A172 (cell line): ENCODE results near the gene NOL9. TPM values are rescaled to one million over a fixed set of nuclear protein-coding genes. Genes with fewer than 3 reads are reported as not detected.

Experiments used
- DNase-seq: peaks from one replicate; pipeline ENCODE4 v3.0.0-alpha.2; 2015; ENCODE audit warnings: low spot score
- total RNA-seq: library from RNA; depleted of rRNA; stranded (reverse); fragments of >200 nt; shearing (Covaris generic); gene quantifications from 2 replicates; pipeline ENCODE4 v1.2.3, GENCODE V29; 2014

Gene NOL9
- total RNA-seq, 1 experiment from 2014 or later: 17.4 TPM

DNA sequence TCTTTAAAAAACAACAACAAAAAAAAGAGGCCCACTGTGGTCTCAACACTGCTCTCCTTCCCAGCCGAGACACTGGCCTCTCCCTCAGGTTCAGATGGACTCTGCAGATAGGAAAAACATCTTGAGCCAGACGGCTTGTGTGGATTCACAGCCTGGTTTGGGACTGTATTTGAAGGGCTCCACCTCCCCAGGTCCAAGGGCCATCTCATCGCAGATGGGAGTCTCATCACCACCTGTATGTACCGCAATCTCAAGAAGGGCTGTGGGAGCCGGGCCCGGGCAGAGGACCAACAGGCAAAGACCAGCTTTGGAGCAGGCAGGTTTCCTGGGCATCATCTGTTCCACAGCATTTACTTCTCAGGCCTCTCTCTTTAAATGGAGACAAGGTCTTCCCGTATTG is 35.7 kb upstream of the NOL9 start:
- no peak for DNase-seq

DNA sequence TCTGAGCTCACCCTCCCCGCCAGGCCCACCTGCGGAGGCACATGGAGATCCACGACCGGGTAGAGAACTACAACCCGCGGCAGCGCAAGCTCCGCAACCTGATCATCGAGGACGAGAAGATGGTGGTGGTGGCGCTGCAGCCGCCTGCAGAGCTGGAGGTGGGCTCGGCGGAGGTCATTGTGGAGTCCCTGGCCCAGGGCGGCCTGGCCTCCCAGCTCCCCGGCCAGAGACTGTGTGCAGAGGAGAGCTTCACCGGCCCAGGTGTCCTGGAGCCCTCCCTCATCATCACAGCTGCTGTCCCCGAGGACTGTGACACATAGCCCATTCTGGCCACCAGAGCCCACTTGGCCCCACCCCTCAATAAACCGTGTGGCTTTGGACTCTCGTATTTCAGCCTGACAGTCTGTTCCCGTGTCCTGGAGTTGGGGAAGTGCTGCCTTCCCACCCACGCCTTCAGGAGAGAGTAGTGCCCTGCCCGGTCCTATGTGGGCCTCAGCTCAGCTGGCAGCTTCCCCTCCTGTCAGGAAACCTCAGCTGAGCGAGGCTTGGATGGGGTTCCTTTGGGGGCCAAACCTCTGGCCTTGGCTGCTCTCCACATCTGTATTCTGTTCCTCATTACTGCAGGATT is 34.7 kb upstream of the NOL9 start:
- no peak for DNase-seq

DNA sequence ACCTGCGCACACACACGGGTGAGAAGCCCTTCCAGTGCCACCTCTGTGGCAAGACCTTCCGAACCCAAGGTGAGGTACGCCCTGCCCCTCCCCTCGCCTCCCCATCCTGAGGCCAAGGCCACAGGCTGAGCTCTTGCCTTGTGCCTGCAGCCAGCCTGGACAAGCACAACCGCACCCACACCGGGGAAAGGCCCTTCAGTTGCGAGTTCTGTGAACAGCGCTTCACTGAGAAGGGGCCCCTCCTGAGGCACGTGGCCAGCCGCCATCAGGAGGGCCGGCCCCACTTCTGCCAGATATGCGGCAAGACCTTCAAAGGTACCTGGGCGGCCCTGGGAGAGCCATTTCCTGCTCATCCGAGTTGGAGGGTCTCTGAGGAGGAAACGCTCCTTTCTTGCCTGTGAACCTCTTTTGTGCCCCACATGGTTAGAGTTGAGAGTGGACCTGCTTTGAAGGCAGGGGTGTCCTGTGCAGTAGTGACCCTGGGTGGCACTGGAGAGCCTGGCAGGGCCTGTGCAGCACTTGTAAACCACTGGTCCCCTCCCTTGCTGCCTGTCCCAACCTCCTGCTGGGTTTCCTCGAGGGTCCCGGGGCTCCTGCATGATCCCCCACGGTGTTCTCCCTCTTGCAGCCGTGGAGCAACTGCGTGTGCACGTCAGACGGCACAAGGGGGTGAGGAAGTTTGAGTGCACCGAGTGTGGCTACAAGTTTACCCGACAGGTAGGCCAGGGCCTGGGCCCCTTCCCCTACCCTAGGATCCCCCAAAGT is 34.0 kb upstream of the NOL9 start:
- DNase-seq: no peak

DNA sequence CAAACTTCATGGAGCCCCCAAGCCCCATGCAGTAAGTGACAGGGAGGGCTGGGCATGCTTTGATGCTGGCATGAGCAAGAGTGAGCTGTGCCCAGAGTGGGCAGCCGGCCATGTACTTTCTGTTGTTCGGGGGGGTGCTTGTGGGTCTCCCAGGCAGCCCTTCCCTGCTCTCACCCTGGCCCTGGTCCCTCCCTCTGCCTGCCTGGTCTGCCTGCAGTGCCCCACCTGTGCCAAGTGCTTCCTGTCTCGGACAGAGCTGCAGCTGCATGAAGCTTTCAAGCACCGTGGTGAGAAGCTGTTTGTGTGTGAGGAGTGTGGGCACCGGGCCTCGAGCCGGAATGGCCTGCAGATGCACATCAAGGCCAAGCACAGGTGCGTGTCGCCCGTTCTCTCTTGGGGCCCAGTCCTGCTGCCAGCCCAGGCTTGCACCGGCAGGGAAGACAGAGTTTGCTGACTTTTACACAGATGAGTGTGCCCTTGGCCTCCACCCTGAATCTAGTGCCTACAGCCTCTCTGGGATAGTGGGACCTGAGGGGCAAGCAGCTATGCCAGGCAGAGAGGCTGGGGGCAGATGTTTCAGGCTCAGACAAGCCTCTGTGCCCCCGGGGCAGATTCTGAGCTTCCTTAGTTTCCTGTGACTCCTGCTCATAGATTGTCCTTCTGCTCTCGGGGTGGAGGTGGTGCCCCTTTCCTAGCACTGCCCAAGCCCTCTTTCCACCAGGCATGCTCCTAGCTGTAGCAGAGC is 33.1 kb upstream of the NOL9 start:
- no peak for DNase-seq

DNA sequence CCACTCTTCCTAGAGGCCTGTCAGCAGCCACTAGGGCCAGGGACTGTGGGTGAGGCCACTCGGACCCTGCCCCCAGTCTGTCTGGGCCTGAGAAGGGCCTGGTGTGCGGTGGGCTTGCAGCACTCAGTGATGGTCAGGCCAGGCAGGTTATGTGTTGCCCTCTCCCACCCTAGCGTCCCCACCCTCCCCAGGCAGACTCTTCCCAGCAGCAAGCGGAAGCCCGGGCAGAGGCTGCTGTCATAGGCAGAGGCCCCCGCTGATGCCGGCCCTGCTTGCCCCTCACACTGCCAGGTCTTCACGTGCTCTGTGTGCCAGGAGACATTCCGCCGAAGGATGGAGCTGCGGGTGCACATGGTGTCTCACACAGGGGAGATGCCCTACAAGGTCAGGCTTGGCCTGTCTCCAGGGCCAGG is 32.1 kb upstream of the NOL9 start:
- DNase-seq: no peak

DNA sequence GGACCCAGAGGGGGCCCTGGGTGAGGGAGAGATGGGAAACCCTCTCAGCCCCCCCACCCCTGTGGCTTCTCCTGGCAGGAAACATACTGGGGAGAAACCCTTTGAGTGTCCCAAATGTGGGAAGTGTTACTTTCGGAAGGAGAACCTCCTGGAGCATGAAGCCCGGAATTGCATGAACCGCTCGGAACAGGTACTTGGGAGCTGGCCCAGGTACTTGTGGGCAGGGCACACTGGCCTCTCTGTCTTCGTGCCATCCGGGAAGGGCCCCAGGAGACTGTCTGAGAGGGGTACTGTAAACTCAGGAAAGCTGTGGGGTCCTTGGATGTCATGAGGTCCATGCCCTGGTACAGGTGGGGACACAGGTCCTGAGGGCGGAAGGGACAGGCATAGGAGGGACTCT is 31.5 kb upstream of the NOL9 start:
- DNase-seq: no peak

DNA sequence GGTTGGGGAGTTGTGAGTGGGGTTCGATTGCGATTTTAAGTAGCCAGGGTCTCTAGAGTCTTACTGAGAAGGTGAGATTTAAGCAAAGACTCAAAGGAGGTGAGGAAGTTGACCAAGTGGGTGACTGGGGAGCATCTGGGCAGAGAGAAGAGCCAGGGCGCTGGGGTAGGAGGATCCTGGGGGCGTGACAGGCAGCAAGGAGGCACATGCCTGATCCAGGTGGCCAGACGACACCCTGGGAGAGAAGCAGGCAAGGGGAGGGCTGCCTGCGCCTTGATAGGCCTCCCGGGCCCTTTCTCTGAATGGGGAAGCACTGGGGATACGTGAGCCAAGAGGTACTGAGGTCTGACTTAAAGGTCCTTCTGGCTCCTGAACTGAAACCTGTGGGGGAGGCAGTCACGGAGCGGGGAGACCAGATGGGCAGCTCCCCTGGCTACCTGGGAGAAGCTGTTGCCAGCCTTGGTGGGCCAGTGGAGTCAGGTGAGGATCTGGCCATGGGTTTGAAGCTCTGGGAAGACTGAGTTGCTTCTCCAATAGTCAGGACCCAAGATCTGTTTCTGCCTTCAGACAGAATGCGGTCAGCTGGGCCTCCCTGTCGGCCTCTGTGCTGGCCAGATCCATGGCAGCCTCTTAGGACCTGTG is 30.9 kb upstream of the NOL9 start:
- no peak for DNase-seq

DNA sequence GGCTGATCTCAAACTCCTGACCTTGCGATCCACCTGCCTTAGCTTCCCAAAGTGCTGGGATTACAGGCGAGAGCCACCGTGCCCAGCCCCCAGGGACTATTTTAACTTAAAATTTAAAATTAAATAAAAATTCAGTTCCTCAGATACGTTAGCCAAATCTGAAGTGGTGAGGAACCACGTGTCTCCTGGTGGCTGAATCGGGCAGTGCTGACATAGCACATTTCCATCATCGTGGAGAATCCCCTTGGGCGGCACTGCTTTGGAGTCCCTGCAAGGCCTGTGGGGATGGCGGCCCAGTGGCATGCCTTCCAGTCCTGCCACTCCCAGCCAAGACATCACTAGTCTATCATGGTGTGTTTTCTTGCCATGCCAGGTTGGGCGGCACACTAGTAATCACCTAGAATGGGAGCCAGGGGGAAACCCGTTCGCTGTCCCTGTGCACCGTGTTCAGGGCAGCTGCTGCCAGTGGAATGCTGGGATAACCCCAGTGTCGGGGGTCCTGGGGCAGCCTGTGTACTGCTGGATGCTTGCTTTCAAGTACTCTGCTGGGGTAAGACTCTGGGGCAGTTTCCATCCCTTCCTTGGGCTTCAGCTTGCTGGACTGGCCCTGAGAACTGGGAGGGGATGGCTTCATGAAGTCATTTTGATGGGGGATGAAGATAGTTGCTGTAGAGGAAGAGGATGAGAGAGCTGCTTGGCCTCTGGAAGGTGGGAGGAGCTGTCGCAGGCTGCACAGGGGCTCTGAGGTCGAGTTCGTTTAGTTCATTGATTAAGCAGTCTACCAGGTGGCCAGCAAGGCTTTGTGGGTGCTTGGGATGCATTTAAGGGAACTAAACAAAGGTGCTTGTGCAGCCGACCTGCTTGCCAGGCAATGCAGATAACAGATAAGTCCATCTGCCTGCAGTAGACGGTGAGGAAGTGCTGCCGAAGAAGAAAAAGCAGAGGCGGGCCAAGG is 30.1 kb upstream of the NOL9 start:
- no peak for DNase-seq

DNA sequence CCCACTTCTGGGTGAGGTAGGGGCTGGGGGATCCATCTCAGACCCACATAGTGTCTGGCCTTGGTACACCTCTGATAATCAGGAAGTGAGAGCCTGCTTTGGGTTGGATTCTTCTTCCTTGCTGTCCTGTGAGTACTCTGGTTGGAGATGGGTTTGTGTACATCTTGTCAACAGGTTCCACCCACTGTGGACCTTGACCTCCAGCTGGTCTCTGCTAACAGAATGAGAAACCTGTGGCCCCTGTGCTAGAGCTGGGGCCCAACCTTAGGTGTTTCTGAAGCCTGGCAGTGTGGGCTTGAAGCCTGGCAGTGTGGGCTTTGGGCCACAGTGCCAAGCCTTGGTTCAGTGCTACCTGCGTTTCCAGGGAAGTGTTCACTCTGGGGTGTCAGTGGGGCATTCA is 28.1 kb upstream of the NOL9 start:
- no peak for DNase-seq

DNA sequence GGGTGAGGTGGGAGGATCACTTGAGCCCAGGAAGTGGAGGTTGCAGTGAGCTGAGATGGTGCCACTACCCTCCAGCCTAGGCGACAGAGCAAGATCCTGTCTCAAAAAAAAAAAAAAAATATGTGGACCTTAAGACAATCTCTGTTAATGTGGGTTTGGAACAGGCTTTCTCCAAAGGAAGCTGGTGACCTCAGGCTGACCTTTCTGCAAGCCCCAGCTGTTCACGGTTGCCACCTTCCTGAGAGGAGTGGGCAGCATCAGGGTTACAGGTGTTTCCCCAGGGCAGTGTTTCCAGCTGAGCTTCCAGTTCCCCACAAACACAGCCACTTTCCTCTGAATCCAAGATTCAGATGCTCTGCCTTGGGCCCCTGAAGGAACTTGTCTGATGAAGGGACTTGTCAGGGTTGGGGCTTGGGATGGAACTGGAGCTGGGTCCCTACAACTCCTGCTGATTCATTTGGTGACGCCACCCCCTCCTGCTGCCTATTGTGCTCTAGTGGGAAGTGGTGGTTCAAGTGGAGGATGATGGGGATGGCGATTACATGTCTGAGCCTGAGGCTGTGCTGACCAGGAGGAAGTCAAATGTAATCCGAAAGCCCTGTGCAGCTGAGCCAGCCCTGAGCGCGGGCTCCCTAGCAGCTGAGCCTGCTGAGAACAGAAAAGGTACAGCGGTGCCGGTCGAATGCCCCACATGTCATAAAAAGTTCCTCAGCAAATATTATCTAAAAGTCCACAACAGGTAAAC is 27.4 kb upstream of the NOL9 start:
- no peak for DNase-seq

DNA sequence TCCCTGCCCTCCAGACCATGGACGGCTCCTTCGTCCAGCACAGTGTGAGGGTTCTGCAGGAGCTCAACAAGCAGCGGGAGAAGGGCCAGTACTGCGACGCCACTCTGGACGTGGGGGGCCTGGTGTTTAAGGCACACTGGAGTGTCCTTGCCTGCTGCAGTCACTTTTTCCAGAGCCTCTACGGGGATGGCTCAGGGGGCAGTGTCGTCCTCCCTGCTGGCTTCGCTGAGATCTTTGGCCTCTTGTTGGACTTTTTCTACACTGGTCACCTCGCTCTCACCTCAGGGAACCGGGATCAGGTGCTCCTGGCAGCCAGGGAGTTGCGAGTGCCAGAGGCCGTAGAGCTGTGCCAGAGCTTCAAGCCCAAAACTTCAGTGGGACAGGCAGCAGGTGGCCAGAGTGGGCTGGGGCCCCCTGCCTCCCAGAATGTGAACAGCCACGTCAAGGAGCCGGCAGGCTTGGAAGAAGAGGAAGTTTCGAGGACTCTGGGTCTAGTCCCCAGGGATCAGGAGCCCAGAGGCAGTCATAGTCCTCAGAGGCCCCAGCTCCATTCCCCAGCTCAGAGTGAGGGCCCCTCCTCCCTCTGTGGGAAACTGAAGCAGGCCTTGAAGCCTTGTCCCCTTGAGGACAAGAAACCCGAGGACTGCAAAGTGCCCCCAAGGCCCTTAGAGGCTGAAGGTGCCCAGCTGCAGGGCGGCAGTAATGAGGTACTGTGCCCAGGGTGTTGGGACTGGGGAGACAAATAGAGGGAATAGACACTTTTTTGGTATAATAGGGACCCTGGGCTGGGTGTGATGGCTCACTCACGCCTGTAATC is 26.5 kb upstream of the NOL9 start:
- DNase-seq: no peak

DNA sequence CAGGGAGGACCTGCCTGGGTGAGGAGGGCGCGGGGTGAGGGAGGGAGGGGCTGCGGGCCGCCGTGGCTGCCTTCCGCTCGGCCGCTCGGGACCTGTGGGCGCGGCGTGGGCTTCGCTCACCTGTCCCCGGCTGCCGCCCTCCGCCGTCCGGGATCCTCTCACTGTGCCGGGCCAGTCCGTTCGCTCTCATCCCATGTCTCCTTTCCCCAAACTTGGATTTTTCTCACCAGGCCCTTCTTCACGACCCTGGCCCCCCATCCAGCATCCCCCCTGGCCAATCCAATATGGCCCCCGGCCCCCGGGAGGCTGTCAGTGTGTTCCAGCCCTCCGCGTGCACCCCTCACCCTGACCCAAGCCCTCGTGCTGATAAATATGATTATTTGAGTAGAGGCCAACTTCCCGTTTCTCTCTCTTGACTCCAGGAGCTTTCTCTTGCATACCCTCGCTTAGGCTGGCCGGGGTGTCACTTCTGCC is 25.8 kb upstream of the NOL9 start:
- DNase-seq: no peak

DNA sequence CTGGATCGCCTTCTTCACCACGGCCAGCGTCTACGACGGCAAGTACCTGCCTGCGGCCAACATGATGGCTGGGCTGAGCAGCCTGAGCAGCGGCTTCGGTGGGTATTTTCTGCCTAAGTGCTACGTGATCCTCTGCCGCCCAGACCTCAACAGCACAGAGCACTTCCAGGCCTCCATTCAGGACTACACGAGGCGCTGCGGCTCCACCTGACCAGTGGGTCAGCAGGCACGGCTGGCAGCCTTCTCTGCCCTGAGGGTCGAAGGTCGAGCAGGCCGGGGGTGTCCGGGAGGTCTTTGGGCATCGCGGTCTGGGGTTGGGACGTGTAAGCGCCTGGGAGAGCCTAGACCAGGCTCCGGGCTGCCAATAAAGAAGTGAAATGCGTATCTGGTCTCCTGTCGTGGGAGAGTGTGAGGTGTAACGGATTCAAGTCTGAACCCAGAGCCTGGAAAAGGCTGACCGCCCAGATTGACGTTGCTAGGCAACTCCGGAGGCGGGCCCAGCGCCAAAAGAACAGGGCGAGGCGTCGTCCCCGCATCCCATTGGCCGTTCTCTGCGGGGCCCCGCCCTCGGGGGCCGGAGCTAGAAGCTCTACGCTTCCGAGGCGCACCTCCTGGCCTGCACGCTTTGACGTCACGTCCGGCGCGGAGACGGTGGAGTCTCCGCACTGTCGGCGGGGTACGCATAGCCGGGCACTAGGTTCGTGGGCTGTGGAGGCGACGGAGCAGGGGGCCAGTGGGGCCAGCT is 25.2 kb upstream of the NOL9 start, which contains the start of gene ZBTB48:
Gene ZBTB48 (plus strand): TSS at position 621 of the 745 bp plus-strand sequence. CDS start 616 bp downstream, outside the sequence.
- DNase-seq: peak; percentile 86

DNA sequence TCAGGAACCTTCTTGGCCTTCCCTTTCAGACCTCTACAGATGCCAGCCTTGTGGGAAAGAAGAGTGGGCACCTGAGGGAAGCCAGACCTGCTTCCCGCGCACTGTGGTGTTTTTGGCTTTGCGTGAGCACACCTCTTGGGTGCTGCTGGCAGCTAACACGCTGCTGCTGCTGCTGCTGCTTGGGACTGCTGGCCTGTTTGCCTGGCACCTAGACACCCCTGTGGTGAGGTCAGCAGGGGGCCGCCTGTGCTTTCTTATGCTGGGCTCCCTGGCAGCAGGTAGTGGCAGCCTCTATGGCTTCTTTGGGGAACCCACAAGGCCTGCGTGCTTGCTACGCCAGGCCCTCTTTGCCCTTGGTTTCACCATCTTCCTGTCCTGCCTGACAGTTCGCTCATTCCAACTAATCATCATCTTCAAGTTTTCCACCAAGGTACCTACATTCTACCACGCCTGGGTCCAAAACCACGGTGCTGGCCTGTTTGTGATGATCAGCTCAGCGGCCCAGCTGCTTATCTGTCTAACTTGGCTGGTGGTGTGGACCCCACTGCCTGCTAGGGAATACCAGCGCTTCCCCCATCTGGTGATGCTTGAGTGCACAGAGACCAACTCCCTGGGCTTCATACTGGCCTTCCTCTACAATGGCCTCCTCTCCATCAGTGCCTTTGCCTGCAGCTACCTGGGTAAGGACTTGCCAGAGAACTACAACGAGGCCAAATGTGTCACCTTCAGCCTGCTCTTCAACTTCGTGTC is 24.5 kb upstream of the NOL9 start:
- DNase-seq: no peak

DNA sequence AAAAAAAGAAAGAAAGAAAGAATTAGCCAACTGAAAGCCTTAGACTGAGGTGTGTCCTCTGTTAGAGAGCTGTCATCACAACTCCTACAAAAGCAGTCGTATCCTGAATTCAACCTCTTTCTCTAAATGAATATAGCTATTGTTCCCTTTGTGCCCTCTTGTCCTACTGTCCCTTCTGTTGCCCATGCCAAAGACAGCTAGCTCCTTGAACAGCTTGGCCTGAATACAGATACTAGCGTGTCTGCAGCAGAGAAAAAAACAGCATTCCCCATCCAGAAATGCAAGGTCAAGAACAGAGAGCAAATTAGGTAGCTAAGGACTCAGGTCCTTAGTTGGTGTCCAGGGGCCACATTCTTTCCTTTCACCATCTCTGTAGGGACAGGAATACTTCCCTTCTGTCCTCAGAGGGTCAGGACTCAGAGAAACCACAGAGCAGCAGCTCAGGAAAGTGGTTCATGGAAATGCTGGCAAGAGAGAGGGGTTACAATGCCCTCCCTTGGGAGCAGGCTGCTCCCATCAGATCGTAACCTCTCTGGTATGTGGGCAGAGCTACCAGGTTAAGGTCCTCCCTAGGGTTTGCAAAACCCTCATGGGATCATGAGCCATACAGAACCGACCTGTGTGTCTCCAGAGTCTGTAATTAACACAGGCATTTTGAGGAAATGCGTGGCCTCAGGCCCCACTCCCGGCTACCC is 23.7 kb upstream of the NOL9 start:
- no peak for DNase-seq

DNA sequence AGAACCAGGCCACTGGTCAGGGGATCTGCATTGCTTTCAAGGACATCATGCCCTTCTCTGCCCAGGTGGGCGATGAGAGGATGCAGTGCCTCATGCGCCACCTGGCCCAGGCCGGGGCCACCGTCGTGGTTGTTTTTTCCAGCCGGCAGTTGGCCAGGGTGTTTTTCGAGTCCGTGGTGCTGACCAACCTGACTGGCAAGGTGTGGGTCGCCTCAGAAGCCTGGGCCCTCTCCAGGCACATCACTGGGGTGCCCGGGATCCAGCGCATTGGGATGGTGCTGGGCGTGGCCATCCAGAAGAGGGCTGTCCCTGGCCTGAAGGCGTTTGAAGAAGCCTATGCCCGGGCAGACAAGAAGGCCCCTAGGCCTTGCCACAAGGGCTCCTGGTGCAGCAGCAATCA is 20.5 kb upstream of the NOL9 start:
- DNase-seq: no peak

DNA sequence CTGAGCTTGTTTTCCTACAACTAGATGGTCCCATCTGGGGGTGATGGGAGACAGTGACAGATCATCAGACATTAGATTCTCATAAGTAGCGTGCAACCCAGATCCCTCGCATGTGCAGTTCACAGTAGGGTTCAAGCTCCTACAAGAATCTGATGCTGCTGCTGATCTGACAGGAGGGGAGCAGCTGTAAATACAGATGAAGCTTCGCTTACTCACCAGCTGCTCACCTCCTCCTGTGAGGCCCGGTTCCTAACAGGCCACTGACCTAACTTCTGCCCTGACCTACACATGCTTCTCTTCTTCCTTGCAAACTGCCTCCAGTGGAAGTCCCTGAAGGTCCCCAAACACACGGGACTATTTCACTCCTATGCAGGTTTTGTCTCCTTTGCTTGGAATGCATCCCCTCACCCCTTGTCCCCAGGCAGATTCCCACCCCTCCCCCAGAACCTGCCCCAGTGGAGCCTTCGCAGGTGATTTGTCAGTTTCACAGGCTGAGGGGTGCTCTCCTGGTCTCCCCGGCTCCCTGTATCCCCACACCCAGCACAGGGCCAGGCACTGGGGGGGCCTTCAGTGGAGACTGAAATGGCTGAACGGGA is 19.8 kb upstream of the NOL9 start:
- DNase-seq: no peak
